Subcutaneous adipose tissue (tissue), 4 donors: ENCODE data around the gene RAG1. TPM values are rescaled to one million over a fixed set of nuclear protein-coding genes. Genes with fewer than 3 reads are reported as not detected.

ENCODE experiments used
- total RNA-seq, 4 donors: library from RNA; depleted of rRNA; stranded (reverse); fragments of >200 nt; gene quantifications; one replicate each; pipeline ENCODE4 v1.1.0, GENCODE V29; 2016
- TF ChIP-seq, protein P1 (sequence below): fragments of 450-650 bp; IDR thresholded peaks from one replicate; pipeline ENCODE4 v1.5.1; 2016; ENCODE audit warnings: low read depth, mild to moderate bottlenecking, control low read depth, antibody characterized with exemption, moderate library complexity

Gene RAG1
- total RNA-seq, 4 donors from 2014 or later, result 0.16 to 1.5 (median 0.79) TPM

DNA sequence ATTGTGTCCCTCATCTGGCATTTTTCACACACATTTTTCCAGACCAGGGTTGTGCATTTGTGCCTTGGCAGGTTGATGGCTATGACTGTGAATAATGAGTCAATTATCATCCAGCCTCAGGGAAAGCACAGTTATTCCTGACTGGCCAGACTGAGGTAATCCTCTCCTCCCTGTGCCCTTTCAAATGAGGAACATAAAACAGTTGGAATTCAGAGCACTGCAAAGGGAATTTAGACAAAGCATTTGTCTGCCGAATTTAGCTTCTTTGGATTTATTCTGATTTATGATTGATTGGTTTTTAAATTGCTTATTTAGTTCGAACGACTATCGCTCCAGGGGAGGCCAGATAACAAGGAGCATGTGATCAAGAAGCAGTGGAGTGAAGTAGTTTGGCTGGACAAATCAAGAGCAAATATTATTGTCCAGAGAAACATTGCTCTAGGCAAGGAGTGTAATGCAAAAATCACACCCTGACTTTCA is 61.0 kb downstream of the RAG1 start:
- TF ChIP-seq, protein P1, sequence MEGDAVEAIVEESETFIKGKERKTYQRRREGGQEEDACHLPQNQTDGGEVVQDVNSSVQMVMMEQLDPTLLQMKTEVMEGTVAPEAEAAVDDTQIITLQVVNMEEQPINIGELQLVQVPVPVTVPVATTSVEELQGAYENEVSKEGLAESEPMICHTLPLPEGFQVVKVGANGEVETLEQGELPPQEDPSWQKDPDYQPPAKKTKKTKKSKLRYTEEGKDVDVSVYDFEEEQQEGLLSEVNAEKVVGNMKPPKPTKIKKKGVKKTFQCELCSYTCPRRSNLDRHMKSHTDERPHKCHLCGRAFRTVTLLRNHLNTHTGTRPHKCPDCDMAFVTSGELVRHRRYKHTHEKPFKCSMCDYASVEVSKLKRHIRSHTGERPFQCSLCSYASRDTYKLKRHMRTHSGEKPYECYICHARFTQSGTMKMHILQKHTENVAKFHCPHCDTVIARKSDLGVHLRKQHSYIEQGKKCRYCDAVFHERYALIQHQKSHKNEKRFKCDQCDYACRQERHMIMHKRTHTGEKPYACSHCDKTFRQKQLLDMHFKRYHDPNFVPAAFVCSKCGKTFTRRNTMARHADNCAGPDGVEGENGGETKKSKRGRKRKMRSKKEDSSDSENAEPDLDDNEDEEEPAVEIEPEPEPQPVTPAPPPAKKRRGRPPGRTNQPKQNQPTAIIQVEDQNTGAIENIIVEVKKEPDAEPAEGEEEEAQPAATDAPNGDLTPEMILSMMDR, result no peak

Other genes with a start within 250 kb of the RAG1 start
- 10 to 100 TPM; 14.3 to 19.1 (median 15.6) TPM for gene TRAF6, start 57.7 kb upstream of the RAG1 start, total RNA-seq
- gene IFTAP, start 26.5 kb downstream of the RAG1 start, total RNA-seq, result 10 to 100 TPM; 18.3 to 22.8 (median 20.6) TPM
- gene RAG2, start 30.2 kb downstream of the RAG1 start, total RNA-seq, result not detected